Ovary (tissue), 3 donors: ENCODE results near the gene PANK3.

Experiments
- EP300 ChIP-seq: sonication (generic); formaldehyde crosslinking; IDR thresholded peaks from one replicate; pipeline ENCODE4 v1.6.1; 2017; ENCODE audit warnings: antibody characterized with exemption
- TF ChIP-seq, protein P1 (sequence below), 3 donors: fragments of 450-650 bp in 2 of 3; fragments of 200-600 bp in 1 of 3; IDR thresholded peaks; one replicate each; pipeline versions ENCODE4 v1.5.1 to v1.8.0; 2016 to 2022; ENCODE audit warnings: antibody characterized with exemption in 3 of 3, mild to moderate bottlenecking in 1 of 3
- donor health status: DM: no; HTN: no; CAD: no.

- no peak for TF ChIP-seq EP300
- TF ChIP-seq, protein P1, sequence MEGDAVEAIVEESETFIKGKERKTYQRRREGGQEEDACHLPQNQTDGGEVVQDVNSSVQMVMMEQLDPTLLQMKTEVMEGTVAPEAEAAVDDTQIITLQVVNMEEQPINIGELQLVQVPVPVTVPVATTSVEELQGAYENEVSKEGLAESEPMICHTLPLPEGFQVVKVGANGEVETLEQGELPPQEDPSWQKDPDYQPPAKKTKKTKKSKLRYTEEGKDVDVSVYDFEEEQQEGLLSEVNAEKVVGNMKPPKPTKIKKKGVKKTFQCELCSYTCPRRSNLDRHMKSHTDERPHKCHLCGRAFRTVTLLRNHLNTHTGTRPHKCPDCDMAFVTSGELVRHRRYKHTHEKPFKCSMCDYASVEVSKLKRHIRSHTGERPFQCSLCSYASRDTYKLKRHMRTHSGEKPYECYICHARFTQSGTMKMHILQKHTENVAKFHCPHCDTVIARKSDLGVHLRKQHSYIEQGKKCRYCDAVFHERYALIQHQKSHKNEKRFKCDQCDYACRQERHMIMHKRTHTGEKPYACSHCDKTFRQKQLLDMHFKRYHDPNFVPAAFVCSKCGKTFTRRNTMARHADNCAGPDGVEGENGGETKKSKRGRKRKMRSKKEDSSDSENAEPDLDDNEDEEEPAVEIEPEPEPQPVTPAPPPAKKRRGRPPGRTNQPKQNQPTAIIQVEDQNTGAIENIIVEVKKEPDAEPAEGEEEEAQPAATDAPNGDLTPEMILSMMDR (IDR thresholded peaks at IDR 0.05) = no peak
Observed at GRCh38 chr5:168531987-168532864, 46.9 kb downstream of the PANK3 start.
